ENCODE results near the gene MGAT1.

MGAT1 gene

GRCh38 chr5:180808461-180809000, 5.9 kb upstream of the MGAT1 start:
- DNase-seq (ENCODE audit: low read depth), result no peak
- H3K4me3 ChIP-seq (ENCODE audit: low read depth, low read length), result peak overlapping the region; percentile 72

DNA sequence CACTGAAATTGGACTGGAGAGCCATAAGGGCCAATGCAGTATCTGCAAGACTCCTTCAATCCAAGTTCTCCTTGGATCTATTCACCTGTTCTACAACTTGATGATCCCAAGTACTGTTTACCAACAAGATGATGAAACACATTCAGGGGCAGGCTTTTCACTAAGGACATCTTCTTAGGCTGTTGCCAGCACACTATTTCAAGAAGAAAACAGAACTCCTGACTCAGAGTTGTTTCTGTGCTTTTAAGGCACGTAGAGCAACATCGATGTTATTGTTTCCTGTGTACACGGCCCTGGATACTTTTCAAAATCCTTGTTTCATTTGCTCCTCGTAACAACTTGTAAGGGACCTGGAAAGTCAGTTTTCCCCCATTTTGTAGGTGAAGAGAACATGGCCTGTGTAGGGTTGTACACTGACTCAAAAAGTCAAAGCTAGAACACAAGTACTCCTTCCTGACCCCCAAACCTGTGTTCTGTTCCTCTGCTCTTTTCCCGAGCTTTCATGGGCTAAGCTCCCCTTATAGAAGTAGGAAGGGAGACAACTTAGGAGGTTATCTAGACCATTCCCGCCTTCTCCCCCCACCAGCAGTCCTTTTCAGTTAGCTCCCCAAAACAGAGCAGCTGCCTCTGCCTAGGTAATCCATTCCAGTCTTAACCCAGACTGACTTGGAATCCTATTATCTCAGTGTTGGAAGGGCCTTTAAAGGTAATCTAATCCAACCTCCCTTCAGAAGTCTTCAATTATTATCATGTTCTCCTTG, 5.2 kb upstream of the MGAT1 start:
- peak overlapping the region; percentile 72 for H3K4me3 ChIP-seq (ENCODE audit: low read depth, low read length)
- no peak for DNase-seq (ENCODE audit: low read depth)

- no peak for DNase-seq (ENCODE audit: low read depth)
- H3K4me3 ChIP-seq (ENCODE audit: low read depth, low read length), result no peak overlapping the region
These were observed 4.4 kb upstream of the MGAT1 start for GRCh38 chr5:180807046-180807445.

DNA sequence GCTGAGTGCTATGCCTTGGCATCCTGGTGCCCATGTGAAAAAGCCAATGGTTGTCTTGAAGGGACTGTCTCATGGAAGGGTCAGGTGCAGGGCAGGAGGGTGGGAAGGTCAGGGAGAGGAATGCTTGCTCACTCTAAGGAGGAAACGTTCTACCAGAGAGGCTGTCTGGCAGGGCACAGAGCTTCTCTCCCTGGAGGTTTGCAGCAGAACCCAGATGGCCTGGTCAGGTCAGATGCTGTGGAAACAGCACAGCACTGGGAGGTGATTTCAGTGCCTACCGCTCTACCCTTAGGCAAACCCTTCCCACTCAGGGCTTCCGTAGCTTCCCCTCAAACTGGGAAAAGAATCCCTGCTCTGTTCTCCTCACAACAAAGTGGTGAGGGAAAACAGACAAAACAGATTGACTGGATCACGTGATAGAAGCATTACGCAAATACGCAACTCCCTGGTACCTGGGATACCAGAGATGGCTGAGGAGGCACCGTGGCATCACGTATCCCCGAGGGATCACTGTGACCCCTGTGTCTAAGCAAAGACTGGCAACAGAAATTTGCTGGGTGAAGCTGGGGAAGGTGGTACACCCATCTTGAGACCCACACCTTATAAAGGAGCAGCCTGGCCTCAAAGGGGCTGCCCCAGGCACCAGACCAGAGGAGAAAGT, 3.9 kb upstream of the MGAT1 start:
- no peak overlapping the region for H3K4me3 ChIP-seq (ENCODE audit: low read depth, low read length)
- no peak for DNase-seq (ENCODE audit: low read depth)

DNA sequence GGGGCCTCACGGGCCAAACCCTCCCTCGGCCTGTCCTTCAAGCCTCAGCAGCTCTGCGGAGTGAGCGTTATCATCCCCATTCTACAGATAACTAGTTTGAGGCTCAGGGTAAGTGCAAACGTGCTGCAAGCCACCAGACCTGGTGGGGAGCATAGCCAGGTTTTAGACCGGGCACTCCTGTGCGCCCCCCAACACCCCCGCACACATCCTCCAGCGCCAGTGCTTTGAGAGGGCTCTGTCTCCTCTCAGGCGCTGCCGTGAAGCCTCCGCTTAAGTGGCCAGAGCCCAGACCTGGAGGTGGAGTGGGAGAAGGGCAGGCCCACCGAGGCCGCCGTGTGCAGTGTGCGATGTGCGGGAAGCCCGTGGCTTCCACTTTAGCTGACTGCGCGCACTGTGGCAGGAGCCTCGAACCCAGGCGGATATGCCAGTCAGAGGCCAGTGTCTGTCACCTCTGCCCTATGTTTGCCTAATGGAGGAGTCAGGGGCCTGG, 1.6 kb upstream of the MGAT1 start:
- no peak overlapping the region for H3K4me3 ChIP-seq (ENCODE audit: low read depth, low read length)
- DNase-seq (ENCODE audit: low read depth), result no peak

GRCh38 chr5:180803181-180804128, 849 bp upstream of the MGAT1 start:
- DNase-seq (ENCODE audit: low read depth), result no peak
- peak overlapping the region; percentile 47 for H3K4me3 ChIP-seq (ENCODE audit: low read depth, low read length)

- peak overlapping the region; percentile 88 for H3K4me3 ChIP-seq (ENCODE audit: low read depth, low read length)
- DNase-seq (ENCODE audit: low read depth), result no peak
These were observed 846 bp downstream of the MGAT1 start for GRCh38 chr5:180801596-180802324.

DNA sequence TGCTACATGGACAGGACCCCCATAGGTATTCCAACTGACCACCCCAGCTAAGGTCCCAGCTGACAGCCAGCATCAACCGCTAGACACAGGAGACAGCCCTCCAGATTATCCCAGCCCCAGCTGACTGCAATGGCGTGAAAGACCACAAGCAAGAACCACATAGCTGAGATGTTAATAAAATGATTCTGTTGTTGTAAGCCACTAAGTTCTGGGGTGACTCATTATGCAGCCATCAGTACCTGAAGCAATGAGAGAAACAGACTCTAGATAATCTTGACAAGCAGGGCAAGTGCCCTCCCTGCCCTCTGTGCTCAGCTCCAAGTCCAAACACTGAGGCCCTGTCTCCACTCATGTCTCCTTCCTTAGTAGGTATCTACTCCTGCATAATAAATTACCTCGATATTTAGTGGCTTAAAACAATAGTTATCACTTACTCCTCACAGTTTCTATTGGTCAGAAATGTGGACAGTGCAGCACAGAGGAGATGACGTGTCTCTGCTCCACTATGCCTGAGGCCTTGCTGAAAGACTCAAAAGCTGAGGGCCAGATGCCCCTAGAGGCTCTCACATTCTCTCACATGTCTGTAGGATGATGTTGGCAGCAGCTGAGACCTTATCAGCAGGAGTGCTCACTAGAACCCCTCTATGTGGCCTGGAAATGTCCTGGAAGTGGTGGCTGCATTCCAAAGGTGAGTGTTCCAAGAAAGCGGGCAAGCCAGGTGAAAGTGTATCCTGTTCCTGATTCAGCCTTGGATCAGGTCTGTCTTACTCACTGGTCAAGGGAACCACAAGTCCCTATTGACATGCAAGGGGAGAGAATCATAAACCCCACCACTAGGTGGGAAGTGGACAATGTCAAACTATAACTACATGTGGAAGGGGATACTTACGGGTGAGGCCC, 2.5 kb downstream of the MGAT1 start:
- H3K4me3 ChIP-seq (ENCODE audit: low read depth, low read length), result no peak overlapping the region
- no peak for DNase-seq (ENCODE audit: low read depth)

- H3K4me3 ChIP-seq (ENCODE audit: low read depth, low read length), result no peak overlapping the region
- no peak for DNase-seq (ENCODE audit: low read depth)
These were observed 3.4 kb downstream of the MGAT1 start for GRCh38 chr5:180799194-180799593.

DNA sequence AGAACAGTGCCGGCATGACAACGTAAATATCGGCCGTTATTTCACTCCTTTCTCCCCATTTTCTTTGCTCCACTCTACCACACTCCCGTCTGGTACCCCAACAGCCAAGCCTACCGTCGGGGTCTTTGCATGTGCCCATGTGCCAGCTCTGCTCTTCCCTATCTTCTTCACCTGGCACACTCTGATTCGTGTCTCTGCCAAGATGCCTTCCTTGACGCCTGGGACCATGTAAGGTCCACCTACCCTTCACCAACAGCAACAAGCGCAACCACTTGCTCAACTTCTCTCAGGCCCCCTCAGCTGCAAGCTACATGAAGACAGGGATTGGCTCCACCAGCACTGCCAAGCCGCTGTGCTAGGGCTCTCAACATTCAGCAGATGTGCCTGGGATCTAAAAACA, 4.4 kb downstream of the MGAT1 start:
- no peak for DNase-seq (ENCODE audit: low read depth)
- H3K4me3 ChIP-seq (ENCODE audit: low read depth, low read length), result no peak overlapping the region

DNA sequence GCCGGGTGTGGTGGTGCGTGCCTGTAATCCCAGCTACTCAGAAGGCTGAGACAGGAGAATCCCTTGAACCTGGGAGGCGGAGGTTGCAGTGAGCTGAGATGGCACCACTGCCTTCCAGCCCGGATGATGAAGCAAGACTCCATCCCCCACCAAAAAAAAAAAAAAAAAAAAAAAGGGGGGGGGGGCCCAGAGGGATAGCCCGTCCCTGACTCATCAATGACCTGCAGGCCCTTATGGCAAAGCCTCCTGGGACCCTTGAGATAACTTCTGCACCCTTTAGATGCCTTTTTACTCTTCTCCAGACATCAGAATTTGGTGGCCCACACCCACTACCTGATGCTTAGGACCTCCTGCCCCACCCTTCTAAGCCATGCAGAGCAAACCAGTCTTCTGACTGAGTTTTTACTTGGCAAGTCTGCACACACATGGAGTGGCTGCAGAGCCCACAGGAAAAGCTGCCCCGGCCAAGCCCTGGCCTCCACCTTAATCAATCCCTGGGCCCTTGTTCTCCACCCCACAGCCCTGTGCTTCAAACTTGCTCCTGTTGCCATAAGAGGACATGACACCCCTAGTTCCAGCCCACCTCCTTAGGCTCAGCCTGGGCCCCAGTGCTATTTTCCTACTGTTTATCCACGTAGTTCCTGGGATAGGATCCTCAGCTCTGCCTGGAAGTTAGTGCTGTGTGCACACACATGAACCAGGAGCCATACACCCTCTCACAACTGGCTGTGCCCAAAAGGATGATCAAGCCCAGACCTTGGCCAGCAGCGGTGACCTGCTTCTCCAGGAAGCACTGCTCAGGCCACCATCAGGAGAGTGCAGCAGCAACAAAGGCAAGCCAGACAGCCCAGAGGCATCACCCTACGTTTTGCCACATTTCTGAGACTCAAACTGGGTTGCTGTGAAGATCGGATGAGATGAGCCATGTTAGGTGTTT, 5.1 kb downstream of the MGAT1 start:
- no peak overlapping the region for H3K4me3 ChIP-seq (ENCODE audit: low read depth, low read length)
- DNase-seq (ENCODE audit: low read depth), result no peak

- H3K4me3 ChIP-seq (ENCODE audit: low read depth, low read length), result no peak overlapping the region
- no peak for DNase-seq (ENCODE audit: low read depth)
These were observed 6.8 kb downstream of the MGAT1 start for GRCh38 chr5:180795771-180796313.

GRCh38 chr5:180792965-180793287, 9.7 kb downstream of the MGAT1 start:
- no peak overlapping the region for H3K4me3 ChIP-seq (ENCODE audit: low read depth, low read length)
- DNase-seq (ENCODE audit: low read depth), result no peak

DNA sequence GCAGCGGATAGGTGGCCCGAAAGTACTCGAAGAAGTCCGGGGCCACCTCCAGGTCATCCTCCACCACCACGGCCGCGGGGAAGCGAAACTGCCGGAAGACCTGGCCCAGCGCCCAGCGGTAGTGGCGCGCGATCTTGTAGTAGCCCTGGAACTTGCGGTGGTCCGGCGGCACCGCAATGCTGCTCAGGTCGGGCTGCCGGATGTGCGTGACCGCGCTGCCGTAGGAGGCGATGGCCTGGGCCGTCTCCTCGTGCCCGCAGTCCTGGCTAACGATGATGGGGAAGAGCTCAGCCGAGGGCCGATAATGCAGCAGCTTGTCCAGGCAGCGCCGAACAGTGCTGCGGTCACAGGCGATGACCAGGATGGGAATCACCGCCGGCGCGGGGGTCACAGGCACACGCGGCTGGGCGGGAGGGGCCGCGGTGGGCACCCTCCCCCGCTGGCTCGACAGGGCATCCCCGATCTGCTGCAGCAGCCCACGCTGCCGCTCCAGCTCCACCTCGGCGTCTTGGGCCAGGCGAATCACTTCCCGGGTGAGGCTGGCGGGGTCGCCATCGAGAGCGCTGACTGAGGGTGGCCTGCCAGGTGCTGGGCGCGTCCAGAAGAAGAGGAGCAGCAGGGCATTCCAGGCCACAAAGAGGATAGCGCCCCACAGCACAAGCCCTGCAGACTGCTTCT, 10.2 kb downstream of the MGAT1 start:
- no peak for DNase-seq (ENCODE audit: low read depth)
- H3K4me3 ChIP-seq (ENCODE audit: low read depth, low read length), result no peak overlapping the region

- no peak overlapping the region for H3K4me3 ChIP-seq (ENCODE audit: low read depth, low read length)
- DNase-seq (ENCODE audit: low read depth), result no peak
These were observed 10.9 kb downstream of the MGAT1 start for GRCh38 chr5:180791611-180792213.

- H3K4me3 ChIP-seq (ENCODE audit: low read depth, low read length), result no peak overlapping the region
- no peak for DNase-seq (ENCODE audit: low read depth)
These were observed 12.1 kb downstream of the MGAT1 start for GRCh38 chr5:180790524-180790923.
